NCI-H2196 treated with DMSO at 0.1 percent for 48 hours (cell line): ENCODE measurements around the gene NR2F1-AS1.
A peak's percentile ranks its signal among the peaks of the same experiment; 100 is the strongest.

ENCODE experiments used
- DNase-seq: peaks from one replicate; lab custom pipeline; 2025; ENCODE audit not compliant: unreplicated experiment; lab: John Stamatoyannopoulos, UW

Gene NR2F1-AS1

GRCh38 chr5:93580927-93581445 is at the start of gene NR2F1-AS1:
Gene NR2F1-AS1, minus strand, starts transcription at chr5:93581219.
- DNase-seq: no peak

DNA sequence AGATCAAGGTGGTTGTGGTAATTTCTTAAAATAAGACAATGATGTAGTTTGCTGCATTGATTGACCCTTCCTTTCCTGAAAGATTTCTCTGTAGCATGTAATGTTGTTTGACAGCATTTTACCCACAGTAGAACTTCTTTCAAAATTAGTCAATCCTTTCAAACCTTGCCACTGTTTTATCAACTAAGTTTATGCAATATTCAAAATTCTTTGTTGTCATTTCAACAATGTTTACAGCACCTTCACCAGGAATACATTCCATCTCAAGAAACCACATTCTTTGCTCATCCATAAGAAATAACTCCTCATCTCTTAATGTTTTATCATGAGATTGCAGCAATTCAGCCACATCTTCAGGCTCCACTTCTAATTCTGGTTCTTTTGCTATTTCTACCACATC is 45.8 kb upstream of the NR2F1-AS1 start:
- DNase-seq: no peak

DNA sequence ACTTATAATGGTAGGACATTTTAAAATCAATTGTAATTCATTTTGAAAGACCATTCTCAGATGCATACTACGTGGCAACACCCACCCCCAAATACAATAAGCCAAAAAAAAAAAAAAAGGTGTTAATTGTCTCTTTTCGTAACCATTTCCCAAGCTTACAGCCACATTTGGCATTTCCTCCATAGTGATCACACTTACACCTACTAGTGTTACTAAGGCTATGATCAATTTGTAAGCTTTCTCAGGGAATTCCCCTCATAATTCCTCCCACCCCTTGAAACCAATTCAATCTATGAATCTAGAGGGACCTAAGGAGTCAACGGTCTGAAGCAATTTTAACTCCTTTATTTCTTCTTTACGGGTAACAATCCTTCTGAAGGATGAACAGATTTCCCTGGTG is 42.1 kb upstream of the NR2F1-AS1 start:
- DNase-seq: no peak

GRCh38 chr5:93622240-93622885 is 41.3 kb upstream of the NR2F1-AS1 start:
- DNase-seq: peak; percentile 16

GRCh38 chr5:93621327-93621798 is 40.3 kb upstream of the NR2F1-AS1 start:
- DNase-seq: peak; percentile 19

GRCh38 chr5:93620487-93621326 is 39.7 kb upstream of the NR2F1-AS1 start:
- peak; percentile 29 for DNase-seq

GRCh38 chr5:93616538-93617174 is 35.6 kb upstream of the NR2F1-AS1 start:
- DNase-seq: no peak

GRCh38 chr5:93612855-93613243 is 31.8 kb upstream of the NR2F1-AS1 start:
- no peak for DNase-seq

DNA sequence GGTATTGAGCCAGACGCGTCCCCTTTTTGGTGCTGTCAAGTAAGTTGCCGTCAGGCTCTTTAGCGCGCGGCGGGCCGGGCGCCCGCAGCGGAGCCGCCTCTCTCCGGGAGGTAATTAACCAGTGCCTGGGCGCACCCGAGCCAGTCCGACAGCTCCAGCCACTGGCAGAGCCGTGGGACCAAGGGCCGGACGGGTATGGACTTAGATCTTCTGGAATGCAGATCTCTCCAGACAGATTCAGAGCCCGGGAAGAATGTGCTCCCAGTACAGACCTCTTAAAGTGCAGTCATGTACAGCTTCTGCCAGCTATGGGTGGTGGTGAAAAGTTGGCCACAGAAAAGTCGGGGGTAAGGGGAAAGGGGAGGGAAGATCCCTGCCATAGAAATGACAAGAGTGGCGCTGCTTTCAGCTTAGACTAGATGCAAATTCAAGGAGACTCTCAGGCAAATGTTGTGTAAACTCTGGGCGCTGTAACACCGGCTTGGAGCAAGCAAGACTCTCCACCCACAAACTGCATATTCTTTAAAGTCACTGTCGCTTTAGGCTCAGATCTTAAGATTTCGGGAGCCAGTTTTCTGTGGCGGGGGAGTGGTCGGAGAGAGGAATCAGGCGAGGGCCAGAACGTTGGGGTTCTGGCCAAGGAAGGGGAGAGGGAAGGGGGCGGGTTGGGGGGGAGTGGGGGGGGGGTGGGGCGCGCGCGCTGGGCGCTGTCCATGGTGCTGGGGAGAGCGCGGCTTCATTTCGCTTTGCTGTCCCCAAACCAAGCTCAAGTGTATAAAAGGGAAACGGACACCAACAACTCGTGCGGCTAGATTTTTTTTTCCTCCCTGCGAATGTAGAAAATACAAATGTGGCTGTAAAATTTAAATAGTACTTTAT is 31.2 kb upstream of the NR2F1-AS1 start:
- DNase-seq: no peak

DNA sequence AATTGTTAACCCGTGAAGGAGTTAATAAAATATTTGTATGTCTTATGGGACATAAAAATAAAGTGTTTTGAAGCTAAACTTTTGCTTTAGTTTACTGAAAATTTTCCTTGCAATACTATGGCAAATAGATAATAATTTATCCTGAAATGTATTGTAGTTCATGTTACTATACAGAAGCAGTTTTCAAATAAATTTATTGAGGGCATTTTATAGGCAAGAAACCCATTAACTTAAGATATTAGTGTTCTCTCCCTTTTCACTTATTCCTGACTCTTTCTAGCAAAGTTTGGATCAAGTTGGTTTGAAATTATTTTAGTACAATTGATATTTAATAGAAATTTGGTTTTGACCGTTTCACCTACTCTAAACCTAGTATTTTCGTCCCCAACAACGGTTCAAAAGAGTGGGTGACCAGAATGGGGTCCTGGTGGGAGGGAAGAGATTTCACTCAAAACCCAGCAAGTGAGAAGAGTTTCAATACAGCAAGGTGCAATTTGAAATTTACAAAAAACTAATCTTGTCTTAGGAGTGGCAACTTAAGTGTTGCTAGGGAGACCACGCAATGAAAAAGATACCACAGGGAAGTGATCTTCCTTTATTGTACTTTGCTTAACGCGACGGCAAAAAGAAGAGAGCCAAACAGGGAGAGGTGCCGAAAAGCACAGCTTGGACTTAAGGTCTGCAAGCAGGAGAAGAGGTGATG is 30.4 kb upstream of the NR2F1-AS1 start:
- DNase-seq: no peak

GRCh38 chr5:93610581-93611272 is 29.7 kb upstream of the NR2F1-AS1 start:
- no peak for DNase-seq

DNA sequence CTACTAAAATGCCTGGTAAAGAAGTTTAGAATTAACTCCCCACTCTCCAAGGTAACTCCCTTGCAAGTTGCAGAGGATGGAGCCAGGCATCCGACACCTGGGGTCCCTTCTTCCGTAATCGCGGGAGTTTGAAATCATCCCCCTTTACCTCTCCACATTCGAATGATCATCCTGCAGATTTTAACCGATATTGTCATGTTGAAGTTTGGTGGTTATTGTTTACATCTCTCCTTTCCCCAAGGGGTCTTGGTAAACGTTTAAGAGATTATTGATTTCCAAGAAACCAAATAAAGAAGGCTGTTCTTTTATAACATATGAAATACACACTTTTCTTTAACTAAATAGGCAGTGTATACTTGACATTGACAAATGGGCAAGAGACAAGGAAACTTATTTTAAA is 28.7 kb upstream of the NR2F1-AS1 start:
- DNase-seq: no peak

DNA sequence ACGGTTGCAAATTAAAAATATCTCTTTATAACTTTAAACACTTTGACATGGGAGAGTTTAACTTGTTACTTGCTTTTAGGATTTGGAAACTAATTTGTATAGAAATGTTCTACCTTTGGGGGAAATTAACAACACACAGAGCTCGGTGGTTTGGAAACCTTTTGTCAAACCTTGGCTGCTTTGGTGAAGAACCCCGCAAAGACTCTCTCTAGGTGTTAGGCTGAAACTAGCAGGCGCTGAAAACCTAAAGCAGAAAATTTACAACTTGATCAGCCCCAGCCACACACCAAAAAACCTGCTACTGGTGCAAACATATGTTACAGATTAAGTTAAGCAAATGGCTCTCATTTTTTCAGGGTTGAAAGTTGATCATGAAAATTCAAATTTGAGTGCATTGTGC is 27.8 kb upstream of the NR2F1-AS1 start:
- no peak for DNase-seq

DNA sequence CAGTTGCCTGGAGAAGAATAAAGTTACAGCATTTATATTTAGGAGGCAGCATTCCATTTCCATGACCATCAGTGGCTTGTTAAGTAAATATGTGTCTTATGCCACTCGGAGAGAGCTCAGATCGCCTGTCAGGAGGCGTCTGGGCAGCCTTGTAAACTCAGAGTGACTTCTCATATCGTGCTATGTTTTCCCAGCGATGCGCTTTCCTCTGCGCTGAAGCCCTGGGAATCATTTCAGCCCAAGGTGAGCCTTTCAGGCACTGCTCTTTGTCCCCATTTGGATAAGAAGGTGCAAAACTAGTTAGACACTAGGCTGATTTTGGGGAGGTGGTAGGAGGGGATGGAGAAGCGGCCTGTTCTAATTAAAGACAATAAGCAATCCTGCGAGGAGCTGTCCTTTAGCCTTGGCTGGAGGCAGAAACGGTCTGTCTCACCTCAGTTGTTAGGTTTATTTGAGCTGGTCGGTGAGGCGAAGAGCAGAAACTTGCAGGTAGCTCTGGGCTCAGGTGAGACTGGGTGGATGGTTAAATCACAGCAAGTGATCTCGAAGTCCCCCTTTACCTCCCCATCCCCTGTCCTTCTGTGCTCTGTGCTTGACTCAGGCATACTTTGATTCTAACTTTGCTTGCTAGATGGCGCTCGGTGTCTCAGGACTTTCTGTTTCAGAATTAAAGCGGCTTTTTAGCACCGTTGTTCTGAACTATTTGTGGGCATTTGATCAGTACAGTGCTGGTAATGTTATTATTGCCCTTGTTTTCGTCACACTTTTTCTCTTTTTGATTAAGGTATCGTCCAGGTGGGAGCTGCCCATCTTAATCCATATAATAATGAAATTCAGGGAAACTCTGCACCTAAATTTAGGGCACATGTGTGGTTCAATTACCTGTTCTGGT is 26.6 kb upstream of the NR2F1-AS1 start:
- peak; percentile 19 for DNase-seq

DNA sequence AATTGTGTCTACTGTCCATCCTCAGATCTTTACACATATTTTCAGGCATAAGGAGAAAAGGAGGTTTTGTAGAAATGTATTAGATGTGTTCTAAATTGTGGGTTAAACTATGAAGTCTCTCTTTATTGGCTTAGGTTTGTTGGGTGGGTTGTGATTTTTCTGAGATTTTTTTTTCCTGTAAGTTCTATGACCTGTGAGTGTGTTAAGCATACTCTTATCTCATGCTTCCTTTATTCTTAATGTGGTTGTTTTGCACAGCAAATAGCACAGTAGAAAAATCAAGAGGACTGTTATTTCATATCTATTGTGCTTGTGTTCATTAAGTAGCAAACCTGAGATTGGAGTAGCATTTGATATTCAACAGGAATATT is 25.3 kb upstream of the NR2F1-AS1 start:
- DNase-seq: no peak

GRCh38 chr5:93604644-93605515 is 23.9 kb upstream of the NR2F1-AS1 start:
- no peak for DNase-seq

GRCh38 chr5:93603793-93604643 is 23.0 kb upstream of the NR2F1-AS1 start:
- DNase-seq: no peak
